HCT116 (cell line): ENCODE data around the gene ARL4C. TPM values are rescaled to one million over a fixed set of nuclear protein-coding genes. Genes with fewer than 3 reads are reported as not detected.

Experiments used
- ATAC-seq: fragments of 200-7000 bp; cut with Tn5 transposase; 2 replicates; pipeline ENCODE4 v1.9.1; 2020; ENCODE audit warnings: mild to moderate bottlenecking, moderate library complexity
- BruUV-seq: library from RNA; stranded (reverse); fragments of 400-500 nt; replicated peaks from 2 replicates; lab custom pipeline; 2021; lab: Mats Ljungman, UMichigan
- CTCF ChIA-PET: fragments of 300-600 bp; sonication (Branson Sonifier 250); formaldehyde crosslinking; loops from one replicate; lab custom pipeline; 2021; ENCODE audit warnings: antibody characterized with exemption; lab: Charles Lee
- POLR2A ChIA-PET: fragments of 300-600, 350-600 bp; sonication (Branson Sonifier 250); formaldehyde crosslinking; loops from one replicate; lab custom pipeline; 2021; ENCODE audit warnings: antibody characterized with exemption; lab: Charles Lee
- RAD21 ChIA-PET, 2 experiments: fragments of 300-600 bp; sonication (Branson Sonifier 250); formaldehyde crosslinking; loops; one replicate each; lab custom pipeline; 2023; ENCODE audit warnings: low total read pairs in 2 of 2; ENCODE audit not compliant: uncharacterized antibody in 2 of 2, unreplicated experiment in 2 of 2, low non-redundant PET in 1 of 2; lab: Charles Lee
- DNase-seq: peaks from one replicate; pipeline ENCODE4 v3.0.0-alpha.2; 2010; ENCODE audit warnings: low read depth, low spot score
- H2AFZ ChIP-seq: fragments of 200-600 bp; shearing (Covaris generic), sonication (generic); 2 replicates; pipeline ENCODE4 v1.6.1; 2017; ENCODE audit warnings: low read depth, mixed run types, mixed read lengths, antibody characterized with exemption, low read length; ENCODE audit not compliant: poor library complexity, severe bottlenecking
- H3K27ac ChIP-seq: 2 replicates; pipeline ENCODE4 v1.5.1; 2012; ENCODE audit warnings: low read depth, low read length
- H3K27me3 ChIP-seq: fragments of 200-600 bp; sonication (generic); 2 replicates; pipeline ENCODE4 v1.6.1; 2016; ENCODE audit warnings: mixed run types, low read length, mixed read lengths; ENCODE audit not compliant: insufficient read depth
- H3K36me3 ChIP-seq, 2 experiments: fragments of 200-500 bp in 1 of 2; fragments of 200-600 bp in 1 of 2; sonication (Bioruptor generic) in 1 of 2; sonication (generic) in 1 of 2; 2 replicates each; pipeline versions ENCODE4 v1.5.1 to v1.6.1; 2014 to 2016; ENCODE audit warnings: low read length in 2 of 2, inconsistent platforms in 1 of 2, mixed read lengths in 1 of 2, mixed run types in 1 of 2; ENCODE audit not compliant: insufficient read depth in 2 of 2, control insufficient read depth in 1 of 2
- H3K4me1 ChIP-seq, 2 experiments: fragments of 200-600 bp in 1 of 2; sonication (generic) in 1 of 2; 2 replicates each; pipeline versions ENCODE4 v1.5.1 to v1.6.1; 2012 to 2017; ENCODE audit warnings: low read length in 2 of 2, inconsistent platforms in 1 of 2, mild to moderate bottlenecking in 1 of 2, mixed read lengths in 1 of 2, mixed run types in 1 of 2, moderate library complexity in 1 of 2; ENCODE audit not compliant: insufficient read depth in 2 of 2, control insufficient read depth in 1 of 2
- H3K4me2 ChIP-seq: fragments of 200-600 bp; sonication (generic); 2 replicates; pipeline ENCODE4 v1.6.1; 2017; ENCODE audit warnings: mixed run types, low read length, mixed read lengths
- H3K4me3 ChIP-seq, 2 experiments: fragments of 200-600 bp in 1 of 2; sonication (generic) in 1 of 2; replicated peaks in 1 of 2; 2 replicates each; pipeline ENCODE4 v1.5.1; 2011 to 2016; ENCODE audit warnings: low read length in 2 of 2, control low read depth in 1 of 2, low read depth in 1 of 2, mild to moderate bottlenecking in 1 of 2, mixed read lengths in 1 of 2, mixed run types in 1 of 2
- H3K79me2 ChIP-seq: fragments of 200-600 bp; sonication (generic); 2 replicates; pipeline ENCODE4 v1.6.1; 2017; ENCODE audit warnings: mild to moderate bottlenecking, mixed run types, low read length, moderate library complexity, mixed read lengths; ENCODE audit not compliant: insufficient read depth
- H3K9ac ChIP-seq: fragments of 200-600 bp; sonication (generic); 2 replicates; pipeline ENCODE4 v1.6.1; 2016; ENCODE audit warnings: low read length, mixed read lengths
- H3K9me2 ChIP-seq: fragments of 200-600 bp; sonication (generic), shearing (Covaris generic); 2 replicates; pipeline ENCODE4 v1.6.1; 2017; ENCODE audit warnings: mixed run types, mild to moderate bottlenecking, moderate library complexity; ENCODE audit not compliant: insufficient read depth
- H3K9me3 ChIP-seq, 2 experiments: fragments of 200-500 bp in 1 of 2; fragments of 200-600 bp in 1 of 2; sonication (Bioruptor generic) in 1 of 2; sonication (generic) in 1 of 2; 2 replicates each; pipeline ENCODE4 v1.6.1; 2014 to 2017; ENCODE audit warnings: low read length in 2 of 2, mixed read lengths in 2 of 2, inconsistent platforms in 1 of 2, low read depth in 1 of 2, mild to moderate bottlenecking in 1 of 2, mixed run types in 1 of 2, moderate library complexity in 1 of 2; ENCODE audit not compliant: control insufficient read depth in 1 of 2, insufficient read depth in 1 of 2
- H4K20me1 ChIP-seq: fragments of 200-600 bp; sonication (generic), shearing (Covaris generic); 2 replicates; pipeline ENCODE4 v1.6.1; 2017; ENCODE audit warnings: mixed run types, mild to moderate bottlenecking, moderate library complexity; ENCODE audit not compliant: insufficient read depth
- CBX3 ChIP-seq: IDR thresholded peaks from 2 replicates; pipeline ENCODE4 v1.6.1; 2012; ENCODE audit warnings: low read depth
- CEBPB ChIP-seq: IDR thresholded peaks from 2 replicates; pipeline ENCODE4 v1.6.1; 2012; ENCODE audit warnings: low read depth
- CTCF ChIP-seq, 3 experiments: fragments of 200-600 bp in 1 of 3; sonication (generic) in 1 of 3; IDR thresholded peaks in 2 of 3; conservative IDR thresholded peaks in 1 of 3; 2 replicates each; pipeline ENCODE4 v1.5.1; 2012 to 2017; ENCODE audit warnings: low read depth in 2 of 3, low read length in 2 of 3, antibody characterized with exemption in 1 of 3, borderline replicate concordance in 1 of 3, control low read depth in 1 of 3, mild to moderate bottlenecking in 1 of 3, mixed read lengths in 1 of 3, mixed run types in 1 of 3, moderate library complexity in 1 of 3; ENCODE audit not compliant: insufficient read depth in 1 of 3
- EGR1 ChIP-seq: IDR thresholded peaks from 2 replicates; pipeline ENCODE4 v1.6.1; 2012; ENCODE audit warnings: low read depth
- ELF1 ChIP-seq: IDR thresholded peaks from 2 replicates; pipeline ENCODE4 v1.6.1; 2012; ENCODE audit warnings: low read depth, borderline replicate concordance
- FOSL1 ChIP-seq: IDR thresholded peaks from 2 replicates; pipeline ENCODE4 v1.6.1; 2012; ENCODE audit warnings: low read depth
- POLR2A ChIP-seq: IDR thresholded peaks from 2 replicates; pipeline ENCODE4 v1.7.0; 2011; ENCODE audit warnings: borderline replicate concordance; ENCODE audit not compliant: insufficient read depth, insufficient read length; ENCODE audit errors: extremely low read depth
- POLR2AphosphoS5 ChIP-seq: IDR thresholded peaks from 2 replicates; pipeline ENCODE4 v1.6.1; 2011; ENCODE audit warnings: mild to moderate bottlenecking, low read depth, low read length, moderate library complexity
- SP1 ChIP-seq: IDR thresholded peaks from 2 replicates; pipeline ENCODE4 v1.6.1; 2012; ENCODE audit warnings: low read depth
- TCF7L2 ChIP-seq: IDR thresholded peaks from 2 replicates; pipeline ENCODE4 v1.7.0; 2011; ENCODE audit warnings: borderline replicate concordance, inconsistent platforms; ENCODE audit not compliant: insufficient read depth, insufficient read length; ENCODE audit errors: extremely low read depth
- YY1 ChIP-seq: IDR thresholded peaks from 2 replicates; pipeline ENCODE4 v1.6.1; 2011; ENCODE audit warnings: low read length, low read depth, moderate library complexity, mild to moderate bottlenecking; ENCODE audit not compliant: insufficient replicate concordance; ENCODE audit errors: extremely low read depth
- ZFX ChIP-seq: fragments of 450-650 bp; IDR thresholded peaks from 2 replicates; pipeline ENCODE4 v1.6.1; 2017
- intact Hi-C: fragments of 100-400 bp; cut with micrococcal nuclease; formaldehyde crosslinking; loops from 2 replicates; pipeline ENCODE4 v1.10.0; 2022
- total RNA-seq: library from RNA; stranded (reverse); gene quantifications from one replicate; pipeline ENCODE4 v1.2.1, GENCODE V29; 2021; ENCODE audit not compliant: unreplicated experiment
- TF ChIP-seq, protein P1 (sequence below): IDR thresholded peaks from 2 replicates; pipeline ENCODE4 v1.6.1; 2011; ENCODE audit warnings: mild to moderate bottlenecking, low read length, moderate library complexity; ENCODE audit not compliant: insufficient replicate concordance; ENCODE audit errors: extremely low read depth
- TF ChIP-seq, protein P2 (sequence below): IDR thresholded peaks from 2 replicates; pipeline ENCODE4 v1.6.1; 2012
- TF ChIP-seq, protein P3 (sequence below): IDR thresholded peaks from 2 replicates; pipeline ENCODE4 v1.6.1; 2012; ENCODE audit warnings: low read depth

Gene ARL4C
- total RNA-seq, 1 experiment from 2014 or later, result 4.1 TPM

GRCh38 chr2:234494361-234495250 lies 2.3 kb downstream of the ARL4C start:
- TF ChIP-seq SP1 (no peak), FOSL1 (no peak), ELF1 (no peak), CBX3 (no peak), POLR2AphosphoS5 (no peak), ZFX (no peak), EGR1 (no peak), CTCF (IDR thresholded peaks at IDR 0.05 in 2 of 3, conservative IDR thresholded peaks at IDR 0.05 in 1 of 3; ENCODE audit: borderline replicate concordance in 1 of 3, insufficient read depth in 1 of 3, low read depth in 2 of 3, low read length in 2 of 3) (no peak), POLR2A (no peak), TCF7L2 (no peak), YY1 (no peak), CEBPB (no peak)
- TF ChIP-seq, protein P1, sequence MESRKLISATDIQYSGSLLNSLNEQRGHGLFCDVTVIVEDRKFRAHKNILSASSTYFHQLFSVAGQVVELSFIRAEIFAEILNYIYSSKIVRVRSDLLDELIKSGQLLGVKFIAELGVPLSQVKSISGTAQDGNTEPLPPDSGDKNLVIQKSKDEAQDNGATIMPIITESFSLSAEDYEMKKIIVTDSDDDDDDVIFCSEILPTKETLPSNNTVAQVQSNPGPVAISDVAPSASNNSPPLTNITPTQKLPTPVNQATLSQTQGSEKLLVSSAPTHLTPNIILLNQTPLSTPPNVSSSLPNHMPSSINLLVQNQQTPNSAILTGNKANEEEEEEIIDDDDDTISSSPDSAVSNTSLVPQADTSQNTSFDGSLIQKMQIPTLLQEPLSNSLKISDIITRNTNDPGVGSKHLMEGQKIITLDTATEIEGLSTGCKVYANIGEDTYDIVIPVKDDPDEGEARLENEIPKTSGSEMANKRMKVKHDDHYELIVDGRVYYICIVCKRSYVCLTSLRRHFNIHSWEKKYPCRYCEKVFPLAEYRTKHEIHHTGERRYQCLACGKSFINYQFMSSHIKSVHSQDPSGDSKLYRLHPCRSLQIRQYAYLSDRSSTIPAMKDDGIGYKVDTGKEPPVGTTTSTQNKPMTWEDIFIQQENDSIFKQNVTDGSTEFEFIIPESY, result no peak
- TF ChIP-seq, protein P2, sequence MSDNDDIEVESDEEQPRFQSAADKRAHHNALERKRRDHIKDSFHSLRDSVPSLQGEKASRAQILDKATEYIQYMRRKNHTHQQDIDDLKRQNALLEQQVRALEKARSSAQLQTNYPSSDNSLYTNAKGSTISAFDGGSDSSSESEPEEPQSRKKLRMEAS, result no peak
- TF ChIP-seq, protein P3, sequence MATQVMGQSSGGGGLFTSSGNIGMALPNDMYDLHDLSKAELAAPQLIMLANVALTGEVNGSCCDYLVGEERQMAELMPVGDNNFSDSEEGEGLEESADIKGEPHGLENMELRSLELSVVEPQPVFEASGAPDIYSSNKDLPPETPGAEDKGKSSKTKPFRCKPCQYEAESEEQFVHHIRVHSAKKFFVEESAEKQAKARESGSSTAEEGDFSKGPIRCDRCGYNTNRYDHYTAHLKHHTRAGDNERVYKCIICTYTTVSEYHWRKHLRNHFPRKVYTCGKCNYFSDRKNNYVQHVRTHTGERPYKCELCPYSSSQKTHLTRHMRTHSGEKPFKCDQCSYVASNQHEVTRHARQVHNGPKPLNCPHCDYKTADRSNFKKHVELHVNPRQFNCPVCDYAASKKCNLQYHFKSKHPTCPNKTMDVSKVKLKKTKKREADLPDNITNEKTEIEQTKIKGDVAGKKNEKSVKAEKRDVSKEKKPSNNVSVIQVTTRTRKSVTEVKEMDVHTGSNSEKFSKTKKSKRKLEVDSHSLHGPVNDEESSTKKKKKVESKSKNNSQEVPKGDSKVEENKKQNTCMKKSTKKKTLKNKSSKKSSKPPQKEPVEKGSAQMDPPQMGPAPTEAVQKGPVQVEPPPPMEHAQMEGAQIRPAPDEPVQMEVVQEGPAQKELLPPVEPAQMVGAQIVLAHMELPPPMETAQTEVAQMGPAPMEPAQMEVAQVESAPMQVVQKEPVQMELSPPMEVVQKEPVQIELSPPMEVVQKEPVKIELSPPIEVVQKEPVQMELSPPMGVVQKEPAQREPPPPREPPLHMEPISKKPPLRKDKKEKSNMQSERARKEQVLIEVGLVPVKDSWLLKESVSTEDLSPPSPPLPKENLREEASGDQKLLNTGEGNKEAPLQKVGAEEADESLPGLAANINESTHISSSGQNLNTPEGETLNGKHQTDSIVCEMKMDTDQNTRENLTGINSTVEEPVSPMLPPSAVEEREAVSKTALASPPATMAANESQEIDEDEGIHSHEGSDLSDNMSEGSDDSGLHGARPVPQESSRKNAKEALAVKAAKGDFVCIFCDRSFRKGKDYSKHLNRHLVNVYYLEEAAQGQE, result no peak
- BruUV-seq, result no TSS peak
- ATAC-seq (no peak), DNase-seq (no peak)
- Histone ChIP-seq H2AFZ (no peak overlapping the region), H3K27ac (no peak overlapping the region), H3K9me2 (no peaks in the 10 kb centered on the region), H3K9ac (no peak overlapping the region), H3K4me3 (no peak overlapping the region), H3K36me3 (no peaks in the 10 kb centered on the region), H3K9me3 (no peaks in the 10 kb centered on the region), H3K79me2 (no peaks in the 10 kb centered on the region), H3K4me2 (peak overlapping the region; percentile 83; the same call in 1 of the 2 replicates), H3K27me3 (no peaks in the 10 kb centered on the region), H4K20me1 (no peaks in the 10 kb centered on the region), H3K4me1 (peaks cover 5 to 13% of the 10 kb centered on the region in 2 experiments; a peak in 3 of 4 replicates)
- ChIA-PET RAD21 (no interaction called here), CTCF (no interaction called here), POLR2A (no interaction called here)
- intact Hi-C loops, result no loop called here
